Activated effector memory CD4-positive, alpha-beta T cell treated with Interleukin-2 at 50 U/mL for 16 hours (primary cell): ENCODE data around the gene YWHAH.

Experiments
- DNase-seq: peaks from one replicate; pipeline ENCODE4 v3.0.0-alpha.2; 2020

The YWHAH gene

DNA sequence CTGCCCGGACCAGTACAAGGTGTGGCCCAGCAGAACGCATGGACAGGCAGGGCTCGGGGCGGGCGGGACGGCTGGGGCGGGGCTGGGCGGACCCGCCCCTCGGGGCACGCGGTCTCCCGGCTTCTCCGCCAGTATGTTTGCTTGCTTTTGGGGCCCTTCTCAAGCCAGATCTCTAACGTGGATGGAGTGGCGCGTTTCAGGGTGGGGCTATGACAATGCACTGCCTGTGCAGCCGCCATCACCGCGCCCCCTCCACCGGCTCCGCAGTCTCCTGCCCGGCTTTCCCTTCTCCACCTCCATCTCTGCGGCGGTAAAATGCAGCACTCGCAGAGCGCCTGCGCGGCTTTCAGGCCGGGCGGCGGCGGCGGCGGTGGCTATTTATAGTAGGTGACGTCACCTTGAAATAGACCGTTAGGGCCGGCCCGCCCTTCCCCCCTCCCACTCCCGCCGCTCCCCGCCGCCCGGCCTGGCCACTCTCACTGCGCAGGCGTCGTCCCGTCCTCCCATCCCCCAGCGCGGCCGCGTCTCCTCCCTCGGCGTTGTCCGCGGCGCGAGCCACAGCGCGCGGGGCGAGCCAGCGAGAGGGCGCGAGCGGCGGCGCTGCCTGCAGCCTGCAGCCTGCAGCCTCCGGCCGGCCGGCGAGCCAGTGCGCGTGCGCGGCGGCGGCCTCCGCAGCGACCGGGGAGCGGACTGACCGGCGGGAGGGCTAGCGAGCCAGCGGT is at the start of gene YWHAH:
Gene YWHAH, plus strand, starts transcription at position 558 of the 722 bp plus-strand sequence. CDS start 199 bp downstream, outside the sequence.
- DNase-seq: peak; percentile 80

DNA sequence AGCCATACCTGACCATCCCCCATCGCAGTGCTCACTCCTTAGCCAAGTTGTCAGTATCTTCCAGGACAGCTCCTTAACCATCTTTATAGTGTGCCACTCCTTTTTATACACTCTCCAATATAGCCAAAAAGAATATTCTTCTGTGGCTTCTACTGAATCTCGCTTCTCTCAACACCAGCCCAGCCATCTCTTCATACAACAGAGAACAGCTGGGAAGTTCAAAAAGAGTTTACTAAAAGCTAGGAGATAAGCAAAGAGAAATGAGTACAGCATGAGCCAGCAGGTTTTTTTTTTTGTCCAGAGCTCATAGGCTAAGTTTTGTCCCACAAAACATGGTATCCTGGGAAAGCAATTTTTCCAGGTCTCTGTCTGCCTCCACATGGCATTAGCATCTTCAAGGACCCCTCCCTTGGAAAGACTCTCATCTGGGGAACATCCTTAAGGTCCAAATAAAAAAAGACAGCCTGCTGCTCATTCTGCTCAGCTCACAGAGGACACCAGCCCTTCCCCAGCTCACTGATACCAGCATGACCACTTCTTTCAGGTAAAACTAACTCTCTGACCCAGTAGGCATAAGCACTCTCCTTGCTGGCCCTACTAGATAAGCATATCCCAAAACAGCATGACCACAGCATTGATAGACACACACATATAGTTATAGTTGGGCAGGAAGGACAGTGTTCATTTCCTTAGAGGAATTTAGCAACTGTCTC is 48.8 kb upstream of the YWHAH start:
- no peak for DNase-seq

DNA sequence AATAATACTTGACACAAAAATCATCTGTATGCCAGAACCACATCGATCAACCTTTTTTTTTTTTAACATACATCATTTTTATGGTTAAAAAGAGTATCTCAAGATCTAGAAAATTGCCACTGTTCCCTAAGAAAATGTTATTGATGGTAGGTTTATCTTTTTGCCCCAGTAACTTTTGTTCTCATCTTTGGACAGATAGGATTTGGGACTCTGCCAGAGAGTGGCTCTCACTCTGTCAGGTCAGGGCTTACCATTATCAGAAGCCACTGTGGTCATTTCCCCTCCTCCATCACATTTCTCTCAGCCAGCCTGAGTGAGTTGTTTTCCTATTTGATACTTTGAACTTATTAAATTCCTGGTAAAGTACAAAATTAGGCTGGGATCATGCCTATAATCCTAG is 47.9 kb upstream of the YWHAH start:
- DNase-seq: no peak

DNA sequence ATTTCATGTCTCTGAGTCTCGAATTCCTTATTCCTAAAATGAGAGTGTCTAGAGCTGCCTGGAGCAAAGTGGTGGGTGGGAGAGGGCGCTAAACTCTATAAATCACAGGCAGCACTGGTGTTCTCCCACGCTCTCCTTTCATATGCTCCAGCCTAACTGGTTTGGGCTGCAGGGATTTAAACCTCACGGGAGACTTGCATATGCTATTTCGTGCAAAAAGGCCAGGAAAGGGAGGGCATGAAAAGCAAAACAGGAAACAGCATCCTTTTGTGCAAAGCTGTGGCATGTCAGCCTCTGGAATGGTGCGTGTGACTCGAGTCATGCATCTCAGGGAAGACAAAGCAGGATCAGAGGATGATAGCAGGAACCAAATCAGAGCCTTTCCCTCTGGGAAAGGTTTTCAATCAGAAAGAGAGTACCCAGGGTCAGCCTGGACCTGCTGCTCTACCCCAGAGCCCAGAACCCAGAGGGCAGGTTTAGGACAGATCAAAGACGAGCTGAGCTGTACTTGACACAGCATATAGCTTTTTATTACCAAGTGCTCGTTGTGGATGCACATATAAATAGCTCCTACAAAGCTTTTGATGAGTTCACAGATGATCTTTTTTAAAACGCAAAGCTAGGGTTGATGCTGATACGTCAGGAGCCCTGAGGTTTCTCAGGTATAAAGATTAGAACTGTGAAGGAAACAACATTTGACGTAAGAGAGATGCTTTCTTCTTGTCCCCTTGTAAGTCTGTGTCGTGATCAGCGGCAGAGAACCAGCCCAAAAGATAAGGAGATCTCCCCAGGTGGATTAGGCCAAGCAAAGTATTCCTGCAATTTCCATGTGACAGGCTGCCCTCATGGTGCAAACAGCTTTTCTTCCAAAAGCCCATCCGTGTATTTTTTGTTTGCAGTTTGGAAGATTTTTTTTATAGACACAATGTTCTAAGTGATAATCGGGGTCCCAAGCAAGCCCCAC is 46.2 kb upstream of the YWHAH start:
- DNase-seq: no peak

DNA sequence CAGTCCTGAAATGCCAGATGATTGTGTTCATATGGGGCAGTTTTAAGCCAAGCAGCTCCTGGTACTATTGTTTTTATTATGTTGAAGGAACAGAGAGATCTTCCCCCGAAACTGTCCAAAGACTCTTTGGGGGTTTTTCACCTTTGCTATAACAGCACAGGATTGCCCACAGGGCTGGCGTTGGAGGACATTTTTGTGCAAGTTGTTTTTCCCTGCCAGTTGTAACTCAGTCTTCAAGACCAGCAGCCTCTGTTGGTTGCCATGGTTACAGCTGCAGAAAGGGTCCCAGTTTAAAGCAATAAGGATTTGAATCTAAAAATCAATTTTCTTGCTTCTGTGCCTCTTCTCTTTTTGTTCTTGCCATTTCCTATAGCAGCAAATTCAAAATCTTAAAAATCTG is 45.4 kb upstream of the YWHAH start:
- no peak for DNase-seq

DNA sequence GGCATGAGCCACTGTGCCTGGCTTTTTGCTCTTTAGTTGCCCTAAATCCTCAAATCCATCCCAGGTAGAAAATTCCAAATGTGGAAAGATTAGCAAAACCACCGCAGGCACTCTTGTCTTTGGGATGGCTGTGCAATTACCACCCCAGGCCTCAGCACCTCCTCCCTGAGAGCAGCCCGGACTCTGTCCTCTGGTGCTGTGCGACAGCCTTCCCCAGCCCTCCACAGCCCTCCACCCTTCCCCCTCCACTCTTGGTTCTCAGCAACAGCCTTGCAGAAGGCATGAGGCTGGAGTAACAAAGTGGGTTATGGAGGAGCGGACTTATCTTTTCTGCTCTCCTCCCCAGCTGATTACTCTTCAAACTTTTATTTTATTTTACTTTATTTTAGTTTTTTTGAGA is 44.7 kb upstream of the YWHAH start:
- no peak for DNase-seq

DNA sequence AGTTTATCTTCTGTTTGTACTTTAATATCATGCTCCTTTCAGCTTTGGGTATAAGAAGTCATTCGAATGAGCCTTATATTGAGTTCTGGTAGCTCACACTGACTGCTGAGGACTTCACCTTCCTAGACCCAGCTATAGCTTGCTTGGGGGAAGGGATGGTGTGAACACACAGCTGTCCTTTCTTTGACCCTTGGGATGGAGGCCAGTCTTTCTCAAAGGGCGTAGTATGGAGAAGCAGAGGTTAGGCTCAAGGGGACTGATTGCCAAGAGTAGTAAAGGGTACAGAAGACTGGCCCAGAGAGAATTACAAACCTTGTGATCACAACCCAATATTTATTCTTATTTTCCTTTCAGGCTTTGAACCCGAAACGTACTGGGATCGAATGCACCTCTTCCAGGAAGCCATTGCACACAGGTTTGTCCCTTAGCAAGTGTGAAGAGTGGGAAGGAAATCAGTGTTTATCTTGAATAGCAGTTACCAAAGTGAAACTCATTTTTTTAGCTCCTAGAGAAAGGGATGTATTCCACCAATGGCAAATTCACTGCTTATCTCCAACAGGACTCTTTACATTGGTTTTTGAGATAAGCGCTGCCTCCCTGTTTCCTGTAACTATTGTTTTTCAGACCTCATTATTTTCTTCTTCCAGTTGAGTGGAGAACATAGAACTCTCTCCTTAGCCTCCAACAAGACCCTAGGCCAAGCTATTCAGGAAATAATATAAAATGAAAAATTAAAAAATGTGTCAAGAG is 42.8 kb upstream of the YWHAH start:
- DNase-seq: no peak

DNA sequence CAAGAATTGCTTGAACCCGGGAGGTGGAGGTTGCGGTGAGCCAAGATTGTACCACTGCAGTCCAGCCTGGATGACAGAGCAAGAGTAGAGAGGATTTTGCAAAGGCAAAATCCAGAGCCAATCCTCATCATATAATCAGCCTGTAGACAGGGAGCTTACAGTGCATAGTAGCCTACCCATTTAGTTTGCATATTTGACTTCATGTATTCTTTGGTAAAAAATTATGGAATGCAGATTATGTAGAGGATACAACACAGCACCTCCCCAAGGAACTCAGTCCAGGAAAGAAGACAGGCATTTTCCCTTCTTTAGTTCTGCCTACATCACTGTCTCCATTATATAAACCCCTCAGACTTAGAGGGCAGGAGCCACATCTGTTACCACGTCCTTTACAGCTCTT is 39.7 kb upstream of the YWHAH start:
- no peak for DNase-seq

DNA sequence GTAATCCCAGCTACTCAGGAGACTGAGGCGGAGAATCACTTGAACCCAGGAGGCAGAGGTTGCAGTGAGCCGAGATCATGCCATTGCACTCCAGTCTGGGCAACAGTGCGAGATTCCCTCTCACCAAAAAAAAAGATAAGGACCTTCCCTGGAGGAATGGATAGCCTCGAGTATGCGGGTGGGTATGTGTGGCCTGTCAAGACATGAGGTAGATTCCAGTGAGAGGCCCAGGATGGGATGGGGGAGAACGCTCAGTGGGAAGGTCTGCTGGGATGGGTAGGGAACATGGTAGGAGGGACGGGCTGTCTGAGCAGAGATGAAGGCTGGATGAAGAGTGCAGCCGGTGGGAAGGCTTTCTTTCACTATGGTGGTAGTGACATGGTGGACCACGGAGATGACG is 39.0 kb upstream of the YWHAH start:
- DNase-seq: no peak

DNA sequence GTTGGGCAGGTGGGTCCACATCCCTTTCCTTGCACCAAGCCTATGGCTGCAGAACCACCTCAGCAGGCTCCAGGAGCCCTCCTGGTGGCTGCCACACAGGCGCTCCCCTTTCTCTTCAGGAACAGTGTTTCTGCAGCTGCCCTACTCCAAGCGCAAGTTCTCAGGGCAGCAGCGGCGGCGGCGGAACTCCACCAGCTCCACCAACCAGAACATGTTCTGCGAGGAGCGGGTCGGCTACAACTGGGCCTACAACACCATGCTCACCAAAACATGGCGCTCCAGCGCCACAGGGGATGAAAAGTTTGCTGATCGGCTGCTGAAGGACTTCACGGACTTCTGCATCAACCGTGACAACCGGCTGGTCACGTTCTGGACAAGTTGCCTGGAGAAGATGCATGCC is 38.2 kb upstream of the YWHAH start:
- no peak for DNase-seq

DNA sequence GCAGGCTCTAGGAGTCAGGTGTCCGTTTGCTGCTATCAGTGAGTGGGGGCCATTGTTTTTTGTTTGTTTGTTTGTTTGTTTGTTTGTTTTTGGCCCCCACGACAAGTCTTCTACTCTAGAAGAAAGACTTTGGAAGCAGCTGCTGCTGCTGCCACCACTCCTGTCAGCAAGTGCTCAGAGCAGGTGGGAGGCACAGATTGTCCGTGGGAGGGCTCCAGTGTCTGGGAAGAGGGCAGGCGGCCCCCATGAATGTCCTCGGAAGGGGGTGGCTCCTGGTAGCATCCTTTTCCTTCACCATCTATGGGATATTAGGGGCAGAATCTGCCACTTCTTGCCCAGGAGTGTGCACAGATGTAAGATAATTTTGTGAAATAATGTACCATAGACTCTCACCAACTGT is 37.8 kb upstream of the YWHAH start:
- no peak for DNase-seq

DNA sequence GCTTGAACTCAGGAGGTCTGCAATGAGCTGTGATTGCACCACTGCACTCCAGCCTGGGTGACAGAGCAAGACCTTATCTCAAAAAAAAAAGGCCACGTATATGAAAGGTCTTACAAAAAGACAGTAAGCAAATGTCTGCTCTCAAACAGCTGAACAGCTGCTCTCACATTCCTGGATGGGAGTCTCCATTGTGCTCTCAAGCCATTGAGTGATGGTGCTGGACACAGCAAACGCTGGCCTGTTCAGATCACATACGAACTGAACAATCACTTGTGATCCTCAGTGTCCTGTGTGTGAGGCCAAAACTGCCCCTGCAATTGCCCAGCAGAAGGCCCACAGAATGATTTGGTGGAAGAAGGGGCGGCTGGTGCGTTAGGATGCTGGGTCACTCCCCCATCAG is 34.4 kb upstream of the YWHAH start:
- no peak for DNase-seq

DNA sequence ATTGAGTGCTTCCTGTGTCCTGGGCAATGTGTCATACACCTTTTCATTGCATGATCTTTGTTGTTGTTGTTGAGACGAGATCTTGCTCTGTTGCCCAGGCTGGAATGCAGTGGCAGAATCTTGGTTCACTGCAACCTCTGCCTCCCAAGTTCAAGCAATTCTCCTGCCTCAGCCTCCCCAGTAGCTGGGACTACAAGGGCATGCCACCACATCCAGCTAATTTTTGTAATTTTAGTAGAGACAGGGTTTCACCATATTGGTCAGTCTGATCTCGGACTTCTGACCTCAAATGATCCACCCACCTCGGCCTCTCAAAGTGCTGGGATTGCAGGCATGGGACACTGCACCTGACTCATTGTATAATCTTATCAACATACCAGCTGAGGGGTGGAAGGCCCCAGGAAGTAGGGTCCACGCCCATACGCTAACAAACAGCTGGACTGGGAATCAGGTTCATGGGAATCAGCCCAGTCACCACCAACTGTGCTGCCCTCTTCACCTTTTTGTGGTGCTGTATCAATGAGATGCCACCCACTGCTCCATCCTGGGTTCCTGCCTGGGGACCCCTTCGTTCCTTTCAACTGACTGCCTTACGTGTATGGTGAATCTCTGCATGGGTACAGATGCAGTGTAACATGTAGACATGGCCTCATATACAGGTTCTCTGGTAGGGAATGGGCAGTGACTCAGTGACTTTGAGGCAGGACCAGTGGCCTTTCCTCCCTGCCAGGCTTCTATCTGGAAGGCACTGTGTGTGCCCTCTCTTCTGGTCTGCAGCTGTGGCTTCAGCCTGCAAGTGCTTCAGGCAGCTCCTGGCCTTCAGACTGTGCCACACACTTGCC is 32.5 kb upstream of the YWHAH start:
- no peak for DNase-seq

DNA sequence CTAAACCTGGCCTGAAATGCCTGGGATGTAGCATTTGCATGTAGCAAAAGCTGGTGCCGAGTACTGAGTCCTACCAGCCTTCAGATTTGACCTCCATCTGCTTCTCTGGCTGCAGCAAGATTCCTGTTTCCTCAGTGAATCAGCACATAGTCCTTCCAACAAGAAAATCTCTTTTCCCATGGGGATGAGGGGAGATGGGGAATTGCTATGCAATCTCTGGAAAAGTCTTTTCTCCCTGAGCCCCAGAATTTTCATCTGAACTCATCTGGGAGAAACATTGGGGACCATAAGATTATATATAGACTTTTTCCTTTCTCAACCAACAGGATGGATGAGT is 32.0 kb upstream of the YWHAH start:
- no peak for DNase-seq

DNA sequence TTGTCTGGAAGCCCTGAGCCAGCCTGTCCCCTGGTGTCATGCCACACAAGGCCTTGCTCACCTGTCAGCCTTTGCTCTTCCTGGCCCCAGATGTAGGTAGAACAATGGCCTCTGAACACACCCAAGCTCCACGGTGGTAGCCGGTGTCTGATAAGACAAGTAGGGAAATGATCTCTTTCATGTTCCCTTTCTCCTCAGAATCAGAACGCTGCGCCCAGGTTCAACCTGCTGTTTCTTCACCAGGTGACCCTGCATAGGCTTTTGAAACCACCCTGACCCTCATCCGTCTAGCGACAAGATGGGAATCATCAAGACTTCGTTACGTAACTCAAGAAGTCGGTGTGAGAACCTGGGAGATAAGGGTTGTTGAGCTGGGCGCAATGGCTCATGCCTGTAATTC is 28.7 kb upstream of the YWHAH start:
- DNase-seq: no peak

DNA sequence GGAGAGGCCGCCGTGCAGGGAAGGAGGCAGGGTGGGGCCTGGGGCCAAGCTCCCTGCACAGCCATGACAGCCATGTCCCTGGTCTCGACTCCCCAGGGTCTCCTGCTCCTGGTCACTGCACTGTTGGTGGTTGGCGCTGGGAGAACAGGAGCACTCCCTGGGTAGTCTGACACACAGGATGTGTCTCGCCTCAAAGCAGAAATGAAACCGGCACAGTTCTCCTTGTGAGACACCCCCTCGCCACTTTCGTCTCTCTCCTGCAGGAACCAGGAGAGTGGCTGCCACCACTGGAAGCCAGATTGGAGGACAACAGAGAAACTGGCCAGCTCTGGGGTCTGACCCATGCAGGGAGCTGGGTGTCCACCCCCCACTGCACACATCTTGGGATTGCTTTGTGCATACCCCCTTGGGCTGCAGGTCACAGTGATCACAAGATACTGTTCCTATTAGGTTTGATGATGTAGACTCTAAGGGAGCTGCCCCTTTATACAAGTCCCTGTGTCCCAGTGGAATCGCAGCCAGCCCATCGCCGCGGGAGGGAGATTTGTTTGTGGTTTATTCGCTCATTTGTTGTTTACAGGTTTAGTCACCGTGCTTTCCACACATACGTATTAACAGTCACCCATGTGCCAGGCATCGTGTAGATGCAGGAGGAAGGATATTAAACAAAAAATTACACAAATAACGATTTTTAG is 27.0 kb upstream of the YWHAH start:
- DNase-seq: no peak

DNA sequence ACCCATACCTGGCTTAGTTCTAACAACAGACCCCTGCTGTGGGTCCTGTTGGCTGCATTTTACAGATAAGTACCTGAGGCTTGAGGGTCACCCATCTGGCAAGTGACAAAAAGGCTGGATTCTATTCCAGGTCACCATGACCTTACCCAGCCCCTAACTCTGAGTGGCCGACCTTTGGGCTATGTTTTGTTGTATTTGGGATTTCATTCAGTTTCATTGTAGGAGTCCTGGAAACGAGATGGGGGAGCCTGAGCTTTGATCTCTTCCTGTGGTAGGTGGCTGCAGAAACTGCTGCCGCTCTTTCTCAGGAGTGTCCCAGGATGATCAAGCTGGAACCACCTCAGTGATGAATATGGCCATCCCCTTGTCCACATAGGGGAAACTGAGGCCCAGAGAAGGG is 24.6 kb upstream of the YWHAH start:
- DNase-seq: no peak

DNA sequence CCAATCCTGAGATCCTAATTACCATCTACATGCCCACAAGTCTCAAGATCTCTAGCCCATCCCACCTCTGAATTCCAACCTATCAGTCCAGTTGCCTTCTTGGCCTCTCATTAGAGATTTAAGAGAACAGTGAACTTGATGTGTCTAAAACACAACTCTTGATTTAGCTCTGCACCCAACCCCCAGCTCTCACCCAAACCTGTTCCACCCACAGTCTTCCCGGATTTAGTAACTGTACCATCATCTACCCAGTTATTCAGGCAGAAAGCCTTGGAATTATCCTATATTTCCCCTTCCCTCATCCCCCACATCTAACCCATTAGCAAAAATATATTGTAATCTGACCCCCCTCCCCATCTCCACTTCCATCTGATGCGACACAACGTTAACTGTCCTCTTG is 24.0 kb upstream of the YWHAH start:
- DNase-seq: no peak

DNA sequence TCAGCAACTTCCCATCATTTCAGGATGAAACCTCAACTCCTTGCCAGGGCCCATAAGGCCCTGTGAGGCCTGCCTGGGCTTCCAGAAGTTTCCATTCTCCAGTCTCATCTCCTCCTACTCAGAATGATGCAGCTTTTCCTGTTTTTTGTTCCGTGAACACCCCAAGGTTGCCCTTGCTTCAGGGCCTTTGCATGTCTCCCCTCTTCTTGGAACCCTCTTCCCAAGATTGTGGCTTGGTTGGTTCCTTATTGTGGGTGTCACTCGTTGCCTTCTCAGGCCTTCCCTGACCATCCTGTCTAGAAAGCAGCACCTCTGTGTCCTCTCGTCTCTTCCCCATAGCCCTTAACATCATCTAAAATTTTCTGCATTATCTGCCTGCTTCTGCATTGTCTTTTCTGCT is 23.2 kb upstream of the YWHAH start:
- DNase-seq: no peak

DNA sequence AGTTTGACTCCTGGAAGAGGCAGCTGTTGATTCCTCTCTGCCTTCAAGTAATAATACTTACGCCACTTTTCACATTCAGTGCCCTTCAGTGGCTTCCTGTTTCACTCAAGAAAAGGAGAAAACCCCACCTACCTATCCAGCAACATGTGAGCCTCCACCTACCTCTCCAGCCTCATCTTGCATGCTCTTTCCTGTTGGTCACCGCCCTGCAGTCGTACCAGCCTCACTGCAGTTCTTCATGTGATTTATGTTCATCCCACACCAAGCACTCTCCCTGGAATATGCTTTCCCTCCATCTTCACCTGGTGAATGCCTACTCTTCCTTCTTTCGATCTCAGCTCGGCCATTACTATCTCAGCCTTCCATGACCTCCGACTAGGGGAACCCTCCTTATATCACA is 21.8 kb upstream of the YWHAH start:
- no peak for DNase-seq

DNA sequence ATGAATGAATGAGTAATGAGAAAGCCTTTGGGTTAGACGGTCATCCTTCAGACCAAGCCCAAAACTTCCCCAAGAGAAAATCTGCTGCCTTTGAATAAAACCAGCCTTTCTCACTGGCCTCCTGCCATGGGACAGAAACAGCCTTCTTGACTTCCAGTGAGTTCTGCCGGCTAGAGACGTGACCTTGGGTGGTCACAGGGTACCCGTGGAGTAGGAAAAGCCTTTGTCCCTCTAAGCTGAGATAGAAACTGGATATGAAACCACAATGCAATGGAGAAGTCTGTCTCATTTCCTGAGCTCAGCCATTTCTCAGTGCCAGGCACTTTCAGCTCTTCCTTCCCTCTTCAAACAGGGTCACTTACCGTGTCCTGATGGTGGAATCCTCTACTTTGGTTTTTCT is 21.2 kb upstream of the YWHAH start:
- no peak for DNase-seq
